ENCODE measurements around the gene CACHD1.
"Not testable (repeated sequence)": the region's sequence is repeated elsewhere in the genome, so short reads cannot be mapped to it uniquely, and the experiment has no call there.

The CACHD1 gene

DNA sequence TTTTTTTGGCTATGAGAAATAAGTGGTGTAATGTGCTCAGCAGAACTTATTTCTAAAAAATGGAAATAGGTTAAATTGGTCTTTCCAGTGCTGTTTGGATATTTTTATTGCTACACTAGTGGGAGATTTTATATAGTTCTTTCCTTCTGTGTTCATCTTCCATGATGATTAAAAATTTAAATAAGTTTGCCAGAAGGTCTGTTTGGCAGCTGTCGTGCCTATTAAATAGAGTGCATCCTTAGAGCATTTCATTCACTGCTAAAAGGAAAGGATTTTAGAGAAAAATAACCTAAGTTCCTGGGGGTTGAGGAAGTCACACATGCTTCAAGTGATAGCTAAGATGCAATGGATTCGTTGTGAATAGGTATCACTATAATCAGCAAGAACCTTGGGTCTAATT is 245.3 kb downstream of the CACHD1 start:
- no peak for DNase-seq

GRCh38 chr1:64721135-64721534 is 251.2 kb downstream of the CACHD1 start:
- DNase-seq = no peak

DNA sequence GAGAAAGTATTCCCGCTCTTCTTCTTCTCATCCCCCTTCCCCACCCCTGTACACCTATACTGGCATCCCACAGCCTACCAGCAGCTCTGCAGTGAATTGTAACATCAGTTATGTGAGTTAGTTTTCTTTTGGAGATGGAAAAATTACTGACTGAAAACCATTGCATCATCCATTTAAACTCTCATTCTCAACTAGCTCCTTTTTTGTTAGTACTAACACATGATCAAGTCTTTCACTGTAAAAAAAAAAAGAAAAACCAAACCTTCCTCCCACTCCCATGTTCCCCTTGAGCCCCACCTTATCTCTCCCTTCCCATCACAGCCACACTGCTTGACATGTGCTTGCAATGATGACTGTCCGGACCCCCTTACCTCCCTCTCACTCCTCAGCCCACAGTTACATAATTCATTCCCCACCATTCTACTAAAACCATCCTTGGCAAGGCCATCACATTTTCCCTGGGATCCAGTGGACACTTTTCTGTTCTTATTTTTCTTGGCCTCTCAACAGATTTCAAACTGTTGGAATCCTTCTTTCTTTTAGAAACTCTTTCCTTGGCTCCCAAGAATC is 251.7 kb downstream of the CACHD1 start:
- no peak for DNase-seq

GRCh38 chr1:64727861-64728260 is 257.9 kb downstream of the CACHD1 start:
- DNase-seq = no peak

- no peak for DNase-seq
Measured at GRCh38 chr1:64733581-64734286, 263.8 kb downstream of the CACHD1 start.

GRCh38 chr1:64734287-64734652 is 264.3 kb downstream of the CACHD1 start:
- no peak for DNase-seq

- not testable (repeated sequence) for DNase-seq
Measured at GRCh38 chr1:64740687-64741086, 270.8 kb downstream of the CACHD1 start.

Measured in NCI-H524 treated with DMSO at 0.1 percent for 48 hours (cell line).